Calu3 (cell line): Measurements from ENCODE around the gene PSMB1. TPM values are rescaled to one million over a fixed set of nuclear protein-coding genes. Genes with fewer than 3 reads are reported as not detected.

Source experiments
- BruUV-seq: library from RNA; stranded (reverse); fragments of 400-500 nt; replicated peaks from 2 replicates; lab custom pipeline; 2021; lab: Mats Ljungman, UMichigan
- CTCF ChIA-PET: fragments of 300-600 bp; sonication (Branson Sonifier 250); formaldehyde crosslinking; loops from one replicate; lab custom pipeline; 2022; ENCODE audit warnings: antibody characterized with exemption; lab: Charles Lee
- DNase-seq: peaks from one replicate; pipeline ENCODE4 v3.0.0; 2022
- H3K27ac Mint-ChIP-seq: one replicate; pipeline ENCODE4 v1.8.0; 2022; ENCODE audit warnings: mixed read lengths; ENCODE audit not compliant: unreplicated experiment
- H3K27me3 Mint-ChIP-seq: one replicate; pipeline ENCODE4 v1.8.0; 2022; ENCODE audit warnings: mixed read lengths; ENCODE audit not compliant: unreplicated experiment
- H3K36me3 Mint-ChIP-seq: one replicate; pipeline ENCODE4 v1.8.0; 2022; ENCODE audit warnings: mild to moderate bottlenecking, moderate library complexity, mixed read lengths; ENCODE audit not compliant: insufficient read depth, unreplicated experiment
- H3K4me1 Mint-ChIP-seq: one replicate; pipeline ENCODE4 v1.8.0; 2022; ENCODE audit warnings: mild to moderate bottlenecking, low read depth, mixed read lengths; ENCODE audit not compliant: unreplicated experiment
- H3K4me3 Mint-ChIP-seq: one replicate; pipeline ENCODE4 v1.8.0; 2022; ENCODE audit warnings: mild to moderate bottlenecking, low read depth, moderate library complexity, mixed read lengths; ENCODE audit not compliant: unreplicated experiment
- H3K9me3 Mint-ChIP-seq: one replicate; pipeline ENCODE4 v1.8.0; 2022; ENCODE audit warnings: low read depth, mixed read lengths; ENCODE audit not compliant: unreplicated experiment
- CTCF ChIP-seq: fragments of 200-600 bp; IDR thresholded peaks from one replicate; pipeline ENCODE4 v1.8.0; 2022; ENCODE audit warnings: antibody characterized with exemption; ENCODE audit not compliant: unreplicated experiment
- intact Hi-C: fragments of 100-400 bp; cut with micrococcal nuclease; formaldehyde crosslinking; loops from one replicate; pipeline ENCODE4 v1.10.0; 2022; ENCODE audit not compliant: unreplicated experiment
- total RNA-seq: library from RNA; stranded (reverse); gene quantifications from 2 replicates; pipeline ENCODE4 v1.2.3, GENCODE V29; 2022

Gene PSMB1
- total RNA-seq, 1 experiment from 2014 or later = 156 TPM

GRCh38 chr6:170555305-170555704 lies 2.2 kb upstream of the PSMB1 start:
- CTCF ChIA-PET = no interaction called here
- BruUV-seq = no TSS peak
- peaks cover 10% of the 10 kb centered on the region for H3K4me1 Mint-ChIP-seq
- no peak for TF ChIP-seq CTCF
- H3K36me3 Mint-ChIP-seq = peaks cover 4% of the 10 kb centered on the region
- no peaks in the 10 kb centered on the region for H3K9me3 Mint-ChIP-seq
- intact Hi-C loops = no loop called here
- DNase-seq = no peak
- no peak overlapping the region for H3K27ac Mint-ChIP-seq
- no peak overlapping the region for H3K4me3 Mint-ChIP-seq
- H3K27me3 Mint-ChIP-seq = no peaks in the 10 kb centered on the region

GRCh38 chr6:170554796-170555137 lies 1.7 kb upstream of the PSMB1 start:
- intact Hi-C loops = no loop called here
- TF ChIP-seq CTCF = no peak
- Mint-ChIP-seq H3K4me3 (no peak overlapping the region), H3K27ac (no peak overlapping the region), H3K36me3 (peaks cover 4% of the 10 kb centered on the region), H3K27me3 (no peaks in the 10 kb centered on the region), H3K4me1 (peaks cover 14% of the 10 kb centered on the region), H3K9me3 (no peaks in the 10 kb centered on the region)
- DNase-seq = no peak
- TSS peak; percentile 65 for BruUV-seq
- CTCF ChIA-PET = no interaction called here

- CTCF ChIA-PET = no interaction called here
- intact Hi-C loops = no loop called here
- Mint-ChIP-seq H3K36me3 (peaks cover 4% of the 10 kb centered on the region), H3K4me3 (no peak within 1 kb of the TSS), H3K4me1 (peaks cover 14% of the 10 kb centered on the region), H3K9me3 (no peaks in the 10 kb centered on the region), H3K27me3 (no peaks in the 10 kb centered on the region), H3K27ac (no peak within 1 kb of the TSS)
- DNase-seq = peak; percentile 92
- BruUV-seq = no TSS peak
- TF ChIP-seq CTCF = no peak
Observed at GRCh38 chr6:170554013-170554795, 1.1 kb upstream of the PSMB1 start, which contains the start of gene TBP. Gene TBP, plus strand, starts transcription at chr6:170554369. Its CDS starts 2,661 bp downstream, at chr6:170557030.

- no peak for DNase-seq
- H3K27ac Mint-ChIP-seq = no peak overlapping the region
- H3K27me3 Mint-ChIP-seq = no peaks in the 10 kb centered on the region
- TF ChIP-seq CTCF = no peak
- intact Hi-C loops = no loop called here
- H3K4me1 Mint-ChIP-seq = peaks cover 14% of the 10 kb centered on the region
- peaks cover 5% of the 10 kb centered on the region for H3K36me3 Mint-ChIP-seq
- CTCF ChIA-PET = no interaction called here
- no TSS peak for BruUV-seq
- no peaks in the 10 kb centered on the region for H3K9me3 Mint-ChIP-seq
- no peak overlapping the region for H3K4me3 Mint-ChIP-seq
Observed at GRCh38 chr6:170553534-170554012, 466 bp upstream of the PSMB1 start.
